HL-60/S4 (cell line): ENCODE measurements around the gene FBXO17.

Source experiments
- in situ Hi-C: fragments of 300-500 bp; cut with MboI; formaldehyde crosslinking; loops from 2 replicates; pipeline ENCODE4 v1.14.3; 2022; ENCODE audit warnings: low sequenced_read_pairs

The FBXO17 gene

DNA sequence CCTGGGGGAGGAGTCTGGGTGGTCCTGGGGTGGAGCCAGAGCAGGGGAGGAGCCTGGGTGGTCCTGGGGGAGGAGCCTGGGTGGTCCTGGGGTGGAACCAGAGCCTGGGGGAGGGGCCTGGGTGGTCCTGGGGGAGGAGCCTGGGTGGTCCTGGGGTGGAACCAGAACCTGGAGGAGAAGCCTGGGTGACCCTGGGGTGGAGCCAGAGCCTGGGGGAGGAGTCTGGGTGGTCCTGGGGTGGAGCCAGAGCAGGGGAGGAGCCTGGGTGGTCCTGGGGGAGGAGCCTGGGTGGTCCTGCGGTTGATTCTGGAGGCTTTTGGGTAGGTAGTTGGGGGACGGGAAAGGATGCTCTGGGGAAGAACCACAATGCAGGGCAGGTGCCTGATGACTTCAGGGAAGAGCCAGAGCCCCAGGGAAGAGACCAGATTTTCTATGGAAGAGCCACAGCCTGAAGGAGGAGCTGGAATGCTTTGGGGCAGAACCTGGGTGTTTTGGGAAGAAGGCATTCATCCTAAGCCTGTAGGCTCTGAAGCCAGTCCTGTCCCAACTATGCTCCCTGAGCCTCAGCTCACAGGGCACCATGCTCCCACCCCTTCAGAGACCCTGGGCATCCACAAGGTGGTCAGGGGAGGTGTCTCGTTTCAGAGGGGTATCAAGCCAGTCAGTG, 29.8 kb downstream of the FBXO17 start:
- in situ Hi-C loops = loop anchor here (25.0 kb wide), 3 partner anchors 408 to 708 kb away; partner anchors contain the start of gene FAM98C

GRCh38 chr19:38944981-38945506, 30.5 kb downstream of the FBXO17 start:
- in situ Hi-C loops = loop anchor here (25.0 kb wide), 3 partner anchors 408 to 708 kb away; partner anchors contain the start of gene FAM98C

DNA sequence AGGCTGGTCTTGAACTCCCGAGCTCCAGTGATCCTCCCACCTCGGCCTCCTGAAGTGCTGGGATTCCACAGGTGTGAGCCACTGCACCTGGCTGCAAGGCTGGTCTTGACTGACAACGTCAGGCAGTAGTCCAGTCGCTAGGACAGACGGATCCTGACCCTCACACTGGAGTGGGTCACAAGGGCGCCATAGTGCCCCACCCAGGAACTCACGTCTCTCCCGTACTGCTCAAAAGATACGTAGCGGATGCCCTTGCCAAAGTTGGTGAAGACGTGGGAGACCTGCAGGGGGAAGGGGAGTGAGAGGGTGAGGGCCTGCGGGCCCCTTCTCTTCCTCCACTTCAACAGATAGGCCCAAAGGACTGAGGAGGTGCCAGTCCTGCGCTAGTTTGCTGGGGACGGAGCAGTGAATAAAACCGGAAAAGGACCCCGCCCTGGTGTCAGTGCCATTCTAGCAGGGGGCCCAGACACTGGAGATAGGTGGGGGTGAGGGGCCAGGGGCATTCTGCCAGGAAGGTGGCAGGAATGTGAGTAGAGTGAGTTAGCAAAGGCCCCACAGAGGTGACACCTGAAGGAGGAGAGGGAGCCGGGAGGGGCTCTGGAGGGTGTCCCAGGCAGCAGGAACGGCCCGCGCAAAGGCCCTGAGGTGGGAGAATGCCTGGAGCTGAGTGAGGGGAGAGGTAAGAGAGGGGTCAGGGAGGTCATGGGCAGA, 32.9 kb downstream of the FBXO17 start:
- in situ Hi-C loops = loop anchor here (25.0 kb wide), 3 partner anchors 405 to 705 kb away; partner anchors contain the start of gene FAM98C

- in situ Hi-C loops = loop anchor here (25.0 kb wide), 3 partner anchors 405 to 705 kb away; partner anchors contain the start of gene FAM98C
Measured at GRCh38 chr19:38941979-38942378, 33.6 kb downstream of the FBXO17 start.

GRCh38 chr19:38941466-38941865, 34.1 kb downstream of the FBXO17 start:
- in situ Hi-C loops = loop anchor here (25.0 kb wide), 3 partner anchors 404 to 704 kb away; partner anchors contain the start of gene FAM98C

DNA sequence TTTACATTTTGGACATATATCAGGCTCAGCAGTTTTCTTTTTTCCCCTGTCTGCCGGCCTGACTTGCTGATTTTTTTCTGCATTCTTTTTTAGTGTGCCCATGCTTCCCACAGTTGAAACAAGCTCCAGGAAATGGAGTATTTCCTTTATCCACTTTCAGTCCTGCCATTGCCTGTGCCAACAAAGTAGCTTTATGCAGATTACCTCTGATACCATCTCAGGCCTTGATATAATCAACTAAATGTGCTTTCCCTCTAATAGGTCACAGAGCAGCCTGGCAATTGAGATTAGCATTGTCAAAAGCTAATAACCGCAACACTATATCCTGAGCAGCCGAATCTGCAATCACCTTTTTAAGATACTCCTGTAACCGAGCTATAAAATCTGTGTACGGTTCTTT, 35.6 kb downstream of the FBXO17 start:
- in situ Hi-C loops = loop anchor here (25.0 kb wide), 3 partner anchors 403 to 703 kb away; partner anchors contain the start of gene FAM98C

- in situ Hi-C loops = loop anchor here (25.0 kb wide), 3 partner anchors 396 to 696 kb away; partner anchors contain the start of gene FAM98C
Measured at GRCh38 chr19:38933544-38933943, 42.0 kb downstream of the FBXO17 start.

DNA sequence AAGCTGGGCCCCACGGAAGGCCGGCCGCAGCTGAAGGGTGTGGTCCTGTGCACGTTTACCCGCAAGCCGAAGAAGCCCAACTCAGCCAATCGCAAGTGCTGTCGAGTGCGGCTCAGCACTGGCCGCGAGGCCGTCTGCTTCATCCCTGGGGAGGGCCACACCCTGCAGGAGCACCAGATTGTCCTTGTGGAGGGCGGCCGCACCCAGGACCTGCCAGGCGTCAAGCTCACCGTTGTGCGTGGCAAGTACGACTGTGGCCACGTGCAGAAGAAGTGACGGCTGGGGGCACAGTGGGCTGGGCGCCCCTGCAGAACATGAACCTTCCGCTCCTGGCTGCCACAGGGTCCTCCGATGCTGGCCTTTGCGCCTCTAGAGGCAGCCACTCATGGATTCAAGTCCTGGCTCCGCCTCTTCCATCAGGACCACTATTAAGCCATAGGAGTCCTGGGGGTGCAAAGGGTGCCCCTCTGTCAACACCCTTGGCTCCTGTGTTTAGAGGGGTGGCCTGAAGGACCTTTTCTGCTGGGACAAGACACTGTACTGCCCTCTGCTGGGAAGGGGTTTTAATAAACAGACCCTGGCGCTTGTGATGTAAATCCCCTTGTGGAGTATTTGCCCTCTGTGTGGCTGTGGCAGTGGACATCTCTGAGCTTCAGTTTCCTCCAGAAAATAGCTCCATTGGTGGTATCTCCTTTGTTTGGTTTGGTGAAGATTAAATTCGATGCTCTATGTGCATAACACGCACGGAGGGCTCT, 42.9 kb downstream of the FBXO17 start:
- in situ Hi-C loops = loop anchor here (25.0 kb wide), 3 partner anchors 395 to 695 kb away; partner anchors contain the start of gene FAM98C

DNA sequence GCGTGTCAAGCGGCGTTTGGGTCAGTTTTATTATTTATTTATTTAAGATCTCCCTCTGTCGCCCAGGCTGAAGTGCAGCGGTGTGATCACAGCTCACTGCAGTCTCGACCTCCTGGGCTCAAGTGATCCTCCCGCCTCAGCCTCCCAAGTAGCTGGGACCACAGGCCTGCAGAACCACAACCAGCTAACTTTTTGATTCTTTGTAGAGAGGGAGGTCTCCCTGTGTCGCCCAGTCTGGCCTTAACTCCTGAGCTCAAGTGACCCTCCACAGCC, 44.1 kb downstream of the FBXO17 start:
- in situ Hi-C loops = loop anchor here (25.0 kb wide), 3 partner anchors 394 to 694 kb away; partner anchors contain the start of gene FAM98C

- in situ Hi-C loops = loop anchor here (25.0 kb wide), 3 partner anchors 394 to 694 kb away; partner anchors contain the start of gene FAM98C
Measured at GRCh38 chr19:38930776-38931520, 44.6 kb downstream of the FBXO17 start, which contains the start of gene MRPS12. Gene MRPS12, plus strand, starts transcription at chr19:38930944. Its CDS starts 351 bp downstream, at chr19:38931295.

DNA sequence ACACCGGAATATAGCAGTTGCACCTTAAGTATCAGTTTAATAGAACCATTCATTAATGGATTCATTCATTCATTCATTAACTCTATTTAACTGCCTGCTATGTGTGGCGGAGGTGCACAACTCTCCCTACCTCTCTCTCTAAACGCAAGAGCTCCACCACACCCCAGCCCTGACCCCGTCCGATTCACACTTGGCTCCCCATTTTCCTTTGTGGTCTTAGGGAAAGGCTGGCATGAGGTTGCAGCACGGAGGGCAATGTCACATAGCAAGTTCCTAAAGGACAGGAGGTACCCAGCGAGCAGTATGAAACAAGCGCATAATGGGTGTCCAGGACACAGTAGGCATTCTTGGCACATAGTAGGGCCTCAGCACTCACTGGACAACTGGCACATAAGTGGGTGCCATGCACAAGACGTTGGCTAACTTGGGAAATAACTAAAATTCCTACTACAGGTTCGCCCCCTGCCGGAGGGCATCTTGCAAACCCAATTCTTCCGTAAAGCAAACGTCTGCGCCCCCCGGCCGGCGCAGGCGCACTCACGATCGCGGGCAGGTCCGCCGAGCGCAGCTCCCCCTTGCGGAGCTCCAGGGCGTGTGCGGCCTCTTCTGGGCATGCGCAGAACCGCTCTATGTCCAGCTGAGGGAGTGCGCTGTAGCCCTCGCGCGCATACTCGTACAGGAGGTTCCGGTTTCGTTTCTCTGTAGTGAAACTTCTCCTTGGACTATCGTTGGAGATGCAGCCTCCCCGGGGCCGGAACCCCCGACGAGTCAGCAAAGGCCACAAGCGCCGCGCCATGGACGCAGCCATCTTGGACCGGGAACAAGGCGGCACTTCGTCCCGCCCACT, 45.4 kb downstream of the FBXO17 start, which contains the start of gene SARS2:
Gene SARS2 (minus strand): TSS at position 835 of the 847 bp plus-strand sequence. CDS start 27 bp downstream, at position 808.
- in situ Hi-C loops = loop anchor here (25.0 kb wide), 3 partner anchors 393 to 693 kb away; partner anchors contain the start of gene FAM98C

- in situ Hi-C loops = loop anchor here (25.0 kb wide), 3 partner anchors 391 to 691 kb away; partner anchors contain the start of gene FAM98C
Measured at GRCh38 chr19:38928391-38929001, 47.0 kb downstream of the FBXO17 start.

DNA sequence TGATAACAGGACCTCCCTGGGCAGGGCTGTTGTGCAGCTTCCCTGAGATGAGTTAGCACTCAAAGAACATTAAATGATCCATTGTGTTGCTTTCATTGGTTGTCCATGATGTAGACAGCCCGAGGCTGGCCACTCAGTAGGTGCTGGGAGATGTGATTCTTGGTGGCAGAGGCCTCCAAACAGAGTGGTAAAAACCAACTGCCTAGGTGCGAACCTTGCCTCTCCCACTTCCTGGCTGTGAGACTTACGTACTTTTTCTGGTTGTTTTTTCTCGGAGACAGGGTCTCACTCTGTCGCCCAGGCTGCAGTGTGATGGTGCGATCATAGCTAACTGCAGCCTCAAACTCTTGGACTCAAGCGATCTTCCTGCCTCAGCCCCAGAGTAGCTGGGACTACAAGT, 51.2 kb downstream of the FBXO17 start:
- in situ Hi-C loops = no loop called here

DNA sequence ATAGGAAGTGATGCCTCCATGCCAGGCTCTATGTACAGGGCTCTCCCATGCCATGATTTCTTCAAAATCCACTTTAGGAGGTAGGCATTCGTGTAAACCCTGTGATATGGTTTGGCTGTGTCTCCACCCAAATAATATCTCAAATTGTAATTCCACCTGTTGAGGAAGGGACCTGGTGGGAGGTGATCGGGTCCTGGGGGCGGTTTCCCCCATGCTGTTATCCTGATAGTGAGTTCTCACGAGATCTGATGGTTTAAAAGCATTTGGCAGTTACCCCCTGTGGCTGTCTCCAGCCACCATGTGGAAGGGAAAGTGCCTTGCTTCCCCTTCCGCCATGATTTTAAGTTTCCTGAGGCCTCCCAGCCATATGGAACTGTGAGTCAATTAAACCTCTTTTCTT, 53.1 kb downstream of the FBXO17 start:
- in situ Hi-C loops = no loop called here

DNA sequence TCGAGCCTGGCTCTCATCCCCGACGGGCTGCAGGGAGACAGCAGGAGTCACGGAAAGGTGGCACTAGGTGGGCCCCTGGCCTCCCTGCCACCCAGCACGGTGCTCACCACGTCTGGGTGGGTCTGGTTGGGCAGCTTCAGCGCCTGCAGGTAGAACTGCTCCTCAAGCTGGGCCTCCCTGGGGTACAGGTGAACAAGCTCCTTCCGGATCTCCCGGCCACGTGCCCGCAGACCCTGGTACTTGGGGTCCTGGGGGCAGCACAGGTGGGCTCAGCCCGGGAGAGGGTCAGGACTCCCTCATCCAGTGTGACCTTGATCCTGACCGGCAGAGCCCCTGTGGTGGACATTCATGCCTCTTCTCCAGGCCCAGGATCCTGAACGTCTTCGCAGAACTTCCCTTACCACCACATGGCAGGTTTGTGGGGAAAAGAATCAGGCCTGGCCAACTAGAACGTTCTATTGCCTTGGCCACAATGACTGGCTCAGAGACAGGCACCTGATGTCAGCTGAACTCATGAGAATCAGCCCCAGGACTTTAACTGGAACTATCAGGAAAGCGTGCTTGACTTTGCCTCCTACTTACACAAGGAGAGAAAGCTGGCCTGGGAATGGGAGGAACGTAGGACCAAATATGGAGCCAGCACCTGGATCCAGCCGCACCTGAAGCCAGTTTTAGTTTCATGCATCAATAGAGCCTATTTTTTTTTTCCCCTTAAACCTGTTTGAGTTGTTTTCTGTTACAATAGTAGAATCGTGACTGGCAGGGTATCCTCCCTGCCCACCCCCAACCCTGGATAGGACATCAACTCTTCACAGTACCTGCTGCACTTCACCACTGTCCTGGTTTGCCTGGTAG, 53.9 kb downstream of the FBXO17 start:
- in situ Hi-C loops = no loop called here

DNA sequence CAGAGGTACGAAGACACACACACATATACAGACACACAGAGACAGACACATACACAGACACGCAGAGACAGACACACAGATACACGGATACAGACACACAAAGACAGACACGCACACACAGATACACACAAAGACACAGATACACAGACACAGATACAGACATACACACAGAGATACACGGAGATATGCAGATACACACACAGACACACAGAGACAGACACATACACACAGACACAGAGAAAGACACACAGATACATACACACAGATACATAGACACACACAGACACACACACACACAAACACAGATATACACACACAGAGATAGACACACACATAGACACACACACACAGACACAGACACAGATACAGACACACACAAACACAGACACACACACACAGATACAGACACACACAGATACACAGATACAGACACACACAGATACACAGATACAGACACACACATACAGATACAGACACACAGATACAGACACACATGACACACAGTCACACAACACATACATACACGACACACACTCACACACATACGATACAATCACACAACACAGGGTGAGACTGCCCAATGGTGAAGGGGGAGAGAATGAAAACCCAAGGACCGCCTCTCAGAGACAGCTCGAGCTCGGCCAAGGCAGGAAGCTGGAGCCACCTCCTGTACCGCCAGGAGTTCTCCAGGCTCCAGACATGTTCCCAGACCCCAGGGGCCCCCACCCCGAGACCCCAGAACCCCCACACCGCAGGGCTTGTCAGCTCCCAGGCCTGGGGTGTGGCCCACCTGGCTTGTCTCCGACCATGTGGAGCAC, 54.7 kb downstream of the FBXO17 start:
- in situ Hi-C loops = no loop called here
